AG04450 (cell line): ENCODE results near the gene VSIG2. TPM values are rescaled to one million over a fixed set of nuclear protein-coding genes. Genes with fewer than 3 reads are reported as not detected.

Experiments used
- CTCF ChIA-PET: fragments of 300-600, 350-600 bp; formaldehyde crosslinking; extraction: SDS; loops from one replicate; lab custom pipeline; 2022; ENCODE audit warnings: antibody characterized with exemption, inconsistent platforms; lab: Charles Lee
- POLR2A ChIA-PET: fragments of 350-600 bp; formaldehyde crosslinking; extraction: SDS; loops from one replicate; lab custom pipeline; 2021; ENCODE audit warnings: antibody characterized with exemption, inconsistent platforms; lab: Yijun Ruan, JAX
- DNase-seq: peaks from one replicate; pipeline ENCODE4 v3.0.0-alpha.2; 2011; ENCODE audit warnings: low read depth, low spot score
- H3K27ac ChIP-seq: one replicate; pipeline ENCODE4 v1.5.1; 2012; ENCODE audit warnings: low read depth, low read length, control low read depth
- H3K27me3 ChIP-seq: one replicate; pipeline ENCODE4 v1.6.0; 2012; ENCODE audit warnings: low read length; ENCODE audit not compliant: control insufficient read depth, insufficient read depth
- H3K4me3 ChIP-seq: 2 replicates; pipeline ENCODE4 v1.5.1; 2011; ENCODE audit warnings: mild to moderate bottlenecking, low read depth, low read length, control low read depth
- H3K9me3 ChIP-seq: 2 replicates; pipeline ENCODE4 v1.5.1; 2012; ENCODE audit warnings: low read length; ENCODE audit not compliant: control insufficient read depth, insufficient read depth
- CTCF ChIP-seq: IDR thresholded peaks from 2 replicates; pipeline ENCODE4 v1.5.1; 2011; ENCODE audit warnings: low read depth, low read length, control low read depth, inconsistent platforms
- polyA plus RNA-seq: library from polyadenylated mRNA; depleted of rRNA; stranded (reverse); fragments of >200 nt; gene quantifications from 2 replicates; pipeline ENCODE4 v1.2.3, GENCODE V29; 2011

Gene VSIG2
- polyA plus RNA-seq, 1 experiment = not detected

GRCh38 chr11:124742555-124742954 lies 9.5 kb downstream of the VSIG2 start:
- no peak for DNase-seq
- H3K27ac ChIP-seq = no peak overlapping the region
- no peak overlapping the region for H3K4me3 ChIP-seq
- CTCF ChIA-PET = interaction anchor here (0.7 to 1.1 kb wide), 2 partner anchors 51 to 94 kb away, joined by 3 to 4 read pairs; no protein-coding TSS in a partner anchor
- POLR2A ChIA-PET = no interaction called here
- H3K27me3 ChIP-seq = peaks cover 4% of the 10 kb centered on the region
- peaks cover 3% of the 10 kb centered on the region; the same call in 1 of the 2 replicates for H3K9me3 ChIP-seq
- TF ChIP-seq CTCF = no peak

GRCh38 chr11:124740277-124740882 lies 11.7 kb downstream of the VSIG2 start:
- H3K9me3 ChIP-seq = peaks cover 2% of the 10 kb centered on the region; the same call in 1 of the 2 replicates
- H3K4me3 ChIP-seq = peak overlapping the region; percentile 65
- CTCF ChIA-PET = interaction anchor here (0.6 to 3.1 kb wide), 10 partner anchors 9 to 187 kb away, joined by 3 to 16 read pairs (median 4); partner anchors contain the start of gene ESAM
- peaks cover 15% of the 10 kb centered on the region for H3K27me3 ChIP-seq
- TF ChIP-seq CTCF = peak; percentile 55
- H3K27ac ChIP-seq = no peak overlapping the region
- POLR2A ChIA-PET = interaction anchor here (0.6 to 1.4 kb wide), 2 partner anchors 67 to 81 kb away, joined by 4 to 7 read pairs; partner anchors contain the start of genes SIAE and SPA17
- no peak for DNase-seq

- TF ChIP-seq CTCF = no peak
- ChIA-PET CTCF (interaction anchor here (1.0 to 3.1 kb wide), 9 partner anchors 9 to 95 kb away, joined by 3 to 16 read pairs (median 5); partner anchors contain the start of gene ESAM), POLR2A (interaction anchor here (0.6 to 1.4 kb wide), 2 partner anchors 66 kb away, joined by 3 to 4 read pairs; partner anchors contain the start of genes SIAE and SPA17)
- no peaks in the 10 kb centered on the region; the same call in 1 of the 2 replicates for H3K9me3 ChIP-seq
- no peak within 1 kb of the TSS for H3K27ac ChIP-seq
- peaks cover 15% of the 10 kb centered on the region for H3K27me3 ChIP-seq
- H3K4me3 ChIP-seq = peak within 1 kb of the TSS; percentile 65
- peak; percentile 60 for DNase-seq
These were observed 12.4 kb downstream of the VSIG2 start, which contains the start of gene NRGN for GRCh38 chr11:124739479-124740276. Gene NRGN (plus strand): TSS chr11:124739942. CDS start chr11:124740085, 143 bp downstream.

GRCh38 chr11:124738713-124739478 lies 13.2 kb downstream of the VSIG2 start:
- ChIA-PET POLR2A (interaction anchor here (0.6 kb wide), 1 partner anchor 65 kb away, joined by 3 read pairs; the partner anchor contains the start of gene SPA17), CTCF (interaction anchor here (0.9 to 3.1 kb wide), 9 partner anchors 10 to 95 kb away, joined by 4 to 19 read pairs (median 6); partner anchors contain the start of gene ESAM)
- no peak for TF ChIP-seq CTCF
- Histone ChIP-seq H3K27ac (no peak overlapping the region), H3K9me3 (no peaks in the 10 kb centered on the region; the same call in 1 of the 2 replicates), H3K27me3 (peaks cover 15% of the 10 kb centered on the region), H3K4me3 (peak overlapping the region; percentile 65)
- no peak for DNase-seq
